Measurements from ENCODE around the gene RORC.

DNA sequence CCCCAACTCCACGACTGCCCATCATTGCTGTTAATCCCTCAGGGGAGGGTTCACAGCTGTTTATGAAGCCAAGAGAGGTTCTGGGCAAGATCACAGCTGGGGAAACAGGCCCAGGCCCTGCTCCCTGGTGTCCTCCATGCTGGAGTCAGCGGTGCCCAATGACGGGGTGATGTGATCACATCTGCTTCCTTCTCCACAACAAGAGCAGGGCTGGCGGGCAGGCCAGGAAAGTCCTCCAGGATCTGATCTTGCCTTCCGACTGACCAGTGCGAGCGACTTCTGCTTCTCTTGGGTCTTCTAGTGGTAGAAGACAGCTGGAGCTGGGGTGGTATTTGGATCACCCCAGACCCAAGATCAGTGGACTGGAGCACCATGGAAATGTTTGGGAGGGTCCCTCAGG, 25.4 kb downstream of the RORC start:
- TF ChIP-seq, protein P1, sequence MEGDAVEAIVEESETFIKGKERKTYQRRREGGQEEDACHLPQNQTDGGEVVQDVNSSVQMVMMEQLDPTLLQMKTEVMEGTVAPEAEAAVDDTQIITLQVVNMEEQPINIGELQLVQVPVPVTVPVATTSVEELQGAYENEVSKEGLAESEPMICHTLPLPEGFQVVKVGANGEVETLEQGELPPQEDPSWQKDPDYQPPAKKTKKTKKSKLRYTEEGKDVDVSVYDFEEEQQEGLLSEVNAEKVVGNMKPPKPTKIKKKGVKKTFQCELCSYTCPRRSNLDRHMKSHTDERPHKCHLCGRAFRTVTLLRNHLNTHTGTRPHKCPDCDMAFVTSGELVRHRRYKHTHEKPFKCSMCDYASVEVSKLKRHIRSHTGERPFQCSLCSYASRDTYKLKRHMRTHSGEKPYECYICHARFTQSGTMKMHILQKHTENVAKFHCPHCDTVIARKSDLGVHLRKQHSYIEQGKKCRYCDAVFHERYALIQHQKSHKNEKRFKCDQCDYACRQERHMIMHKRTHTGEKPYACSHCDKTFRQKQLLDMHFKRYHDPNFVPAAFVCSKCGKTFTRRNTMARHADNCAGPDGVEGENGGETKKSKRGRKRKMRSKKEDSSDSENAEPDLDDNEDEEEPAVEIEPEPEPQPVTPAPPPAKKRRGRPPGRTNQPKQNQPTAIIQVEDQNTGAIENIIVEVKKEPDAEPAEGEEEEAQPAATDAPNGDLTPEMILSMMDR (IDR thresholded peaks at IDR 0.05; ENCODE audit: control extremely low read depth in 1 of 3, insufficient read depth in 1 of 3, low read depth in 1 of 3, low read length in 3 of 3): no peak
- TF ChIP-seq POLR2A (IDR thresholded peaks at IDR 0.05; ENCODE audit: control extremely low read depth in 1 of 2, low read depth in 2 of 2, low read length in 2 of 2) (no peak), ZNF274 (IDR thresholded peaks at IDR 0.05; ENCODE audit: borderline replicate concordance, extremely low read depth, low read length) (no peak)

Measured in H1 (cell line).